ENCODE results near the gene JTB. TPM values are rescaled to one million over a fixed set of nuclear protein-coding genes. Genes with fewer than 3 reads are reported as not detected.

Gene JTB
- total RNA-seq, 4 donors from 2014 or later, result 88.8 to 303 (median 280) TPM

GRCh38 chr1:153937331-153937730 is 40.1 kb downstream of the JTB start:
- H3K9me3 ChIP-seq, result no peaks in the 10 kb centered on the region
- no peaks in the 10 kb centered on the region for H3K27me3 ChIP-seq
- H3K4me1 ChIP-seq, result no peaks in the 10 kb centered on the region
- in situ Hi-C loops (cut with MboI; ENCODE audit: low pct_ligation_motif_present in 1 of 4, low pct_unique_long_range_greater_than_20kb in 1 of 4, low sequenced_read_pairs in 3 of 4) (loop anchor here in 2 of 4 donors (25.0 kb wide), 1 partner anchor 125 kb away; no protein-coding TSS in a partner anchor), intact Hi-C loops (cut with DNase I; ENCODE audit: low total_unique reads) (no loop called here)
- no peak overlapping the region for H3K4me3 ChIP-seq
- WGBS, 2 donors (ENCODE audit: low coverage in 1 of 2), result 94% methylated on average over 10 of the region's 10 CpGs; no CpG with 5 or more reads in 1 of the 2 donors
- no peak for TF ChIP-seq POLR2A (IDR thresholded peaks at IDR 0.05)
- TF ChIP-seq EP300 (IDR thresholded peaks at IDR 0.05; ENCODE audit: low read depth), result no peak
- TF ChIP-seq POLR2AphosphoS5 (IDR thresholded peaks at IDR 0.05), result no peak
- TF ChIP-seq, protein P1, sequence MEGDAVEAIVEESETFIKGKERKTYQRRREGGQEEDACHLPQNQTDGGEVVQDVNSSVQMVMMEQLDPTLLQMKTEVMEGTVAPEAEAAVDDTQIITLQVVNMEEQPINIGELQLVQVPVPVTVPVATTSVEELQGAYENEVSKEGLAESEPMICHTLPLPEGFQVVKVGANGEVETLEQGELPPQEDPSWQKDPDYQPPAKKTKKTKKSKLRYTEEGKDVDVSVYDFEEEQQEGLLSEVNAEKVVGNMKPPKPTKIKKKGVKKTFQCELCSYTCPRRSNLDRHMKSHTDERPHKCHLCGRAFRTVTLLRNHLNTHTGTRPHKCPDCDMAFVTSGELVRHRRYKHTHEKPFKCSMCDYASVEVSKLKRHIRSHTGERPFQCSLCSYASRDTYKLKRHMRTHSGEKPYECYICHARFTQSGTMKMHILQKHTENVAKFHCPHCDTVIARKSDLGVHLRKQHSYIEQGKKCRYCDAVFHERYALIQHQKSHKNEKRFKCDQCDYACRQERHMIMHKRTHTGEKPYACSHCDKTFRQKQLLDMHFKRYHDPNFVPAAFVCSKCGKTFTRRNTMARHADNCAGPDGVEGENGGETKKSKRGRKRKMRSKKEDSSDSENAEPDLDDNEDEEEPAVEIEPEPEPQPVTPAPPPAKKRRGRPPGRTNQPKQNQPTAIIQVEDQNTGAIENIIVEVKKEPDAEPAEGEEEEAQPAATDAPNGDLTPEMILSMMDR (IDR thresholded peaks at IDR 0.05), result no peak
- no peak for DNase-seq
- H3K36me3 ChIP-seq, result peaks cover 0 to 30% (median 14%) of the 10 kb centered on the region in 4 donors
- H3K27ac ChIP-seq, result no peak overlapping the region

- no peaks in the 10 kb centered on the region for H3K27me3 ChIP-seq
Measured at GRCh38 chr1:153936011-153936802, 41.3 kb downstream of the JTB start.

GRCh38 chr1:153934746-153935145 is 42.7 kb downstream of the JTB start:
- Histone ChIP-seq H3K4me1 (no peaks in the 10 kb centered on the region), H3K27me3 (no peaks in the 10 kb centered on the region), H3K9me3 (no peaks in the 10 kb centered on the region), H3K36me3 (peaks cover 0 to 33% (median 14%) of the 10 kb centered on the region in 4 donors), H3K4me3 (no peak overlapping the region), H3K27ac (no peak overlapping the region)
- in situ Hi-C loops (cut with MboI; ENCODE audit: low pct_ligation_motif_present in 1 of 4, low pct_unique_long_range_greater_than_20kb in 1 of 4, low sequenced_read_pairs in 3 of 4) (loop anchor here in 2 of 4 donors (25.0 kb wide), 1 partner anchor 122 kb away; no protein-coding TSS in a partner anchor), intact Hi-C loops (cut with DNase I; ENCODE audit: low total_unique reads) (no loop called here)
- no peak for DNase-seq
- TF ChIP-seq EP300 (IDR thresholded peaks at IDR 0.05; ENCODE audit: low read depth) (no peak), POLR2AphosphoS5 (IDR thresholded peaks at IDR 0.05) (no peak), POLR2A (IDR thresholded peaks at IDR 0.05) (no peak)
- TF ChIP-seq, protein P1 (IDR thresholded peaks at IDR 0.05), result no peak
- 80 to 95% methylated on average over 1 to 9 of the region's 9 CpGs for WGBS, 2 donors (ENCODE audit: low coverage in 1 of 2)

More at GRCh38 chr1:153936011-153936802, 41.3 kb downstream of the JTB start:
- H3K36me3 ChIP-seq, result peaks cover 0 to 33% (median 14%) of the 10 kb centered on the region in 4 donors
- H3K4me3 ChIP-seq, result no peak overlapping the region
- TF ChIP-seq POLR2AphosphoS5 (IDR thresholded peaks at IDR 0.05) (no peak), EP300 (IDR thresholded peaks at IDR 0.05; ENCODE audit: low read depth) (no peak), POLR2A (IDR thresholded peaks at IDR 0.05) (no peak)
- TF ChIP-seq, protein P1 (IDR thresholded peaks at IDR 0.05), result no peak
- in situ Hi-C loops (cut with MboI; ENCODE audit: low pct_ligation_motif_present in 1 of 4, low pct_unique_long_range_greater_than_20kb in 1 of 4, low sequenced_read_pairs in 3 of 4), result loop anchor here in 2 of 4 donors (25.0 kb wide), 1 partner anchor 124 kb away; no protein-coding TSS in a partner anchor
- 75 to 92% methylated on average over 2 to 12 of the region's 12 CpGs for WGBS, 2 donors (ENCODE audit: low coverage in 1 of 2)
- no peaks in the 10 kb centered on the region for H3K9me3 ChIP-seq
- intact Hi-C loops (cut with DNase I; ENCODE audit: low total_unique reads), result no loop called here
- H3K4me1 ChIP-seq, result no peaks in the 10 kb centered on the region
- H3K27ac ChIP-seq, result no peak overlapping the region
- no peak for DNase-seq

DNA sequence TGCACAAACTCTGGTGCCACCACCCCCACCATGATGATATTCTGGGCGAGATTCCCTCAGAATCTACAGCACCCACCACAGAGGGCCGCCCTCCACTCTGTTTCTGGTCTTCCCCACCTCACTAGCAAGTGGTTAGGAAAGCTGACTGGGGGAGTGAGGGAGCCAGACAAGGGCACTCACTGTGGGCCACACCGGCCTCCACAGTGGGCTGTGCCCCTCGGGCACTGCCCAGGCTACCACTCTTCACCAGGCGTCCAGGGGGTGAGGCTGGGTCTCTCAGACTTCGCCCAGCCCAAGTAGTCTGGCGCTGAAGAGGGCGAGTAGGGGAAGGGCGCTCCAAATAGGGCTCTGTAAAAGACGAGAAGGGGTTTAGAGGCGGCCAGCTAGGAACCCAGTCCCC is 43.5 kb downstream of the JTB start:
- TF ChIP-seq EP300 (IDR thresholded peaks at IDR 0.05; ENCODE audit: low read depth), result no peak
- TF ChIP-seq, protein P1 (IDR thresholded peaks at IDR 0.05), result no peak
- no peak for TF ChIP-seq POLR2A (IDR thresholded peaks at IDR 0.05)
- TF ChIP-seq POLR2AphosphoS5 (IDR thresholded peaks at IDR 0.05), result no peak
- no peaks in the 10 kb centered on the region for H3K4me1 ChIP-seq
- intact Hi-C loops (cut with DNase I; ENCODE audit: low total_unique reads), result no loop called here
- no peak overlapping the region for H3K27ac ChIP-seq
- no peak for DNase-seq
- peaks cover 0 to 33% (median 14%) of the 10 kb centered on the region in 4 donors for H3K36me3 ChIP-seq
- 96 to 100% methylated on average over 4 to 11 of the region's 11 CpGs for WGBS, 2 donors (ENCODE audit: low coverage in 1 of 2)
- no peak overlapping the region for H3K4me3 ChIP-seq
- in situ Hi-C loops (cut with MboI; ENCODE audit: low pct_ligation_motif_present in 1 of 4, low pct_unique_long_range_greater_than_20kb in 1 of 4, low sequenced_read_pairs in 3 of 4), result loop anchor here in 2 of 4 donors (25.0 kb wide), 1 partner anchor 122 kb away; no protein-coding TSS in a partner anchor
- H3K9me3 ChIP-seq, result no peaks in the 10 kb centered on the region
- H3K27me3 ChIP-seq, result no peaks in the 10 kb centered on the region

Measured in transverse colon (tissue), 4 donors.